GM12875 (cell line): ENCODE measurements around the gene CACHD1.

Source experiments
- H3K4me3 ChIP-seq: one replicate; pipeline ENCODE4 v1.5.1; 2011; ENCODE audit warnings: low read depth, low read length, control low read depth
- TF ChIP-seq, protein P1 (sequence below): IDR thresholded peaks from 2 replicates; pipeline ENCODE4 v1.5.1; 2011; ENCODE audit warnings: low read depth, mild to moderate bottlenecking, control low read depth, inconsistent platforms, low read length, moderate library complexity, borderline replicate concordance; ENCODE audit not compliant: insufficient read depth

CACHD1 gene

DNA sequence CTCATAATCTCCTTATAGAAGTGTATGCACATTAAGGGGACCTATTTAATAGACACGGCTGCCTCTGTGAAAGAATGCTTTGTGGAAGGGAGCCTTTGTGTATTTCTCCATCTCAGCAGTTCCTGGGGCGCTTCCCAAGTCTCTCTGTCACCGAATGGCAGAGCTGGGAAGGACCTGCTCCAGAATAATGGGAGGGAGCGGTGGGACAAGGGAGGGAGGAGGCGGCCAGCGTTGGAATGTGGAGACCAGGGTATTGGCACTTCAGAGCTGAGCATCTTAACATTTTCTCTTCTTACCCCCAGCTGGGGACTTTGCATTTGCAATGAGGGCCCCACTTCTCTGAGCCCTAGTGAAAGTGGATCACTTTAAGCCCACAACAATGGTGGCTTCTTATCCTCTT, 23.9 kb downstream of the CACHD1 start:
- H3K4me3 ChIP-seq, result no peak overlapping the region
- TF ChIP-seq, protein P1, sequence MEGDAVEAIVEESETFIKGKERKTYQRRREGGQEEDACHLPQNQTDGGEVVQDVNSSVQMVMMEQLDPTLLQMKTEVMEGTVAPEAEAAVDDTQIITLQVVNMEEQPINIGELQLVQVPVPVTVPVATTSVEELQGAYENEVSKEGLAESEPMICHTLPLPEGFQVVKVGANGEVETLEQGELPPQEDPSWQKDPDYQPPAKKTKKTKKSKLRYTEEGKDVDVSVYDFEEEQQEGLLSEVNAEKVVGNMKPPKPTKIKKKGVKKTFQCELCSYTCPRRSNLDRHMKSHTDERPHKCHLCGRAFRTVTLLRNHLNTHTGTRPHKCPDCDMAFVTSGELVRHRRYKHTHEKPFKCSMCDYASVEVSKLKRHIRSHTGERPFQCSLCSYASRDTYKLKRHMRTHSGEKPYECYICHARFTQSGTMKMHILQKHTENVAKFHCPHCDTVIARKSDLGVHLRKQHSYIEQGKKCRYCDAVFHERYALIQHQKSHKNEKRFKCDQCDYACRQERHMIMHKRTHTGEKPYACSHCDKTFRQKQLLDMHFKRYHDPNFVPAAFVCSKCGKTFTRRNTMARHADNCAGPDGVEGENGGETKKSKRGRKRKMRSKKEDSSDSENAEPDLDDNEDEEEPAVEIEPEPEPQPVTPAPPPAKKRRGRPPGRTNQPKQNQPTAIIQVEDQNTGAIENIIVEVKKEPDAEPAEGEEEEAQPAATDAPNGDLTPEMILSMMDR, result no peak

DNA sequence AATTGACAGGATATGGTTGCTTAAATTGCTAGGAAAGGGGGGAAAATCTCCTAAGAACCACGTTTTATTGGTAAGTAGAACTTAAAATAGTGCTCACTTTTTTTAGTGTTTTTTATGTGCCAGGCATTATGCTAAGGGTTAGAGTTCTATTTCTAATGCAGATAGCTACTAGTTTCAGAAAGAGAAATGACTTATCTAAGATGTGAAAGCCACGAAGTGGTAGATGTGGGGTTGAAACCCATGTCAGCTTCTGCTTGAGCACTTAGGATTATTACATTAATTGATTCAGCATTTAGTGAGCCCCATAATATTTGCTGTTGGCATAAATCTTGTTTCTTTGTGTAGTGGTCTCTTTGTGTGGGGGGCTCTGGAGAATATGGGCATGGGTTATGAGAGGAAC, 24.7 kb downstream of the CACHD1 start:
- TF ChIP-seq, protein P1, result no peak
- H3K4me3 ChIP-seq, result no peak overlapping the region

DNA sequence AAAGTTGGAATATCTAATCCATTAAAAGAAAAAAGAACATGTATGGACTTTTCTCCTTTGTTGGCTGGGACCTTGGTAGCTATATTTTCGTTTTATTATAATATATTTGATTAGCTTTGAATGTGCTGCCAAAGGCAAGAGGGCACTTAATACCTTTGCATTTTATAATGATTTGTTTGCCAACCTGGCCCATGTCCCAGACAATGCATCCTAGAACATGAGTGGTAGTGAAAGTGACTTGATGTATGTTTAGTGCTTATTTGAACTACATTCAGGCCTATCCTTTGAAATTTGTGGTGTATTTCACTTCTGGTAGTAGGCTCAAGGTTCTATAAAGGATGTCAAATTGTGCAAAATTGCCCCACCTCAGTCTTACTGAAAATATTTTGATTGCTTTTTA, 25.9 kb downstream of the CACHD1 start:
- TF ChIP-seq, protein P1, result no peak
- no peak overlapping the region for H3K4me3 ChIP-seq

DNA sequence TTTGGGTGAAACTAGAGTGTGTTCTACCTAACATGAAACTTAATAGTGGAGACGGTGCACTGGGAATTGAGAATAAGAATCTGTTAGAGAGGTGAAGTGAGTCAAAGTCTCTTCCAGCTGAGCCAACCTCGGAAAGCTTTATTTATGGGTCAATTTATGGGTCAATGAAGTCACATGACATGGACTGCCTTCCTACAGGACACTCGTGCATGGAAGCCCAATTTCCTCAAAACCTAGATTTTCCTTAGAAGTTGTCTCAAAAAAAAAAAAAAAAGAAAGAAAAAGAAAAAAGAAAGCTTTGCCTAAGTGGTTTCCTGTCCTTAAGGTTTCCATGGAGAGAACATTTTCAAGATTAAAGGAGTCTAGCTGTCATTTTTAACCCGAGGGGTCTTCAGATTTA, 26.7 kb downstream of the CACHD1 start:
- TF ChIP-seq, protein P1, result no peak
- H3K4me3 ChIP-seq, result no peak overlapping the region

DNA sequence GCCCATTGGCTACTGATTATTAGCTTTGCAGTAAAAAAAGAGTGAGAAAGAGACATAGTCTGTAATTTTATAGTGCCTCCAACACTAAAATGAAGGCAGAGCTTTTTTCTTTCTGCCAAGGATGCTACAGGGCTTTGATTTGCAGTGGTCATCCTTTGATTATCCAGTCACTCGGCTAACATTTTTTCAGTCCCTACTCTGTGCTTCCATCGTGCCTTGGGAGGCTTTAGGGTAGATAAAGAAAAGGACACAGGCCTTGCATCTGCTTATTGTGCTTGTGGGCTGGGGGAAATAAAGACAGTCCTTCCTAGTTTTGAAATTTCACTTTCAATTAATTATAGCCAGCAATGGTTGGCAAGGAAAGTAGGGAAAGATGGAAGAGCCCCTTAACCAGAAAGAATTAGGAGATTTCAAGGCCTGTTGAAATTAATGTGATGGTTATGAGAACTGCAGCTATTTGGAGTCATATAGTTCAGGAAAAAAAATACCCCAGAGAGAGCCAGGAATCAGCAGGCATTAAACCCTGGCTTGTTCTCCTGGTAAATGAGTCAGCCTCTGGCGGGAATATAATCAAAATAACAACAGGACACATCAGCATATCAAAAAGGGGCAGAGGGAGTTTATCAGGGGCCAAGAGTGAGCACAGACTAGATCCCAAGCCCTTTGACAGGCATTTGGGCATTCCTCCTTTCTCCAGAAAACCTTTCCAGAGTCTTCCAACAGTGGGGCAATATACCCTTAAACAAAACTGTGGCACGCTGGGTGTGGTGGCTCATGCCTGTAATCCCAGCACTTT, 27.4 kb downstream of the CACHD1 start:
- H3K4me3 ChIP-seq, result no peak overlapping the region
- TF ChIP-seq, protein P1, result no peak

DNA sequence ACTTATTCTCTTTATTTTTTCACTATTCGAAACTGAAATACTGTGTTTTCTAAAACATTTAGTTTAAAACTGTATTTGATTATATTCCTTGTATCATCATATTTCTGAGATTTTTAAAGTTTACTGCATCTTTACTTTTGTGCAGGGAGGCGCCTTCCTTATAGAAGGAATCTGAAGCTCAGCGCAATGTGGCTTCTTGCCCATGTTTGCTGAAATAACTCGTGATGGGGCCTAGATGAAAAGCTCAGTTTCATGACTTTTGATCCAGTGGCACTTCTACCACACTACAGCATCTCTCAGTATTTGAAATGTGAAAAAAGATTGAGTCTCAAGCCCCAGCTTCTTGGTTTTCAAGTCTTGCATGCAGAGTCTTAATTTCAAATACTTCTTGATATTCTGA, 28.4 kb downstream of the CACHD1 start:
- TF ChIP-seq, protein P1, result no peak
- H3K4me3 ChIP-seq, result no peak overlapping the region

DNA sequence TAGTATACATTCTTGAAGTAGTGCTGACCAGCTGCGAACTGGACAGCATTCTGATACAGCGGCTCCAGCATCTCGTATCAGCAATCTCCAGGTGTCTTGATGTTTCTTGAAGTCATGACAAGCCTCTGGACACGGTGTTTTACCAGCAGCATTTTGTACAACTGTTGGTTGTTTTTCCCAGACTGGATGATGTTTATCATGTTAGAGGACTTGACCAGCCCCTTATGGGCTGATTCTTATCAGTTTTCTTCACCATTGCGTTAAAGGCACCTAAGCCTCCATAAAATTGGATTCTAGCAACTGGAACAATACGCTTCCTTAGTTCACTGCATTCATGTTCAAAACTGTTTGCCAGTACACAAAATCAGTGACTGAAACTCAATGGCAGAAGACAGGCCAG, 29.1 kb downstream of the CACHD1 start:
- TF ChIP-seq, protein P1, result no peak
- H3K4me3 ChIP-seq, result no peak overlapping the region
